Activated T-cell treated with anti-CD3 and anti-CD28 coated beads, Interleukin-2, amount 50 U/mL, for 1 hour (primary cell): ENCODE measurements around the gene PHACTR3.

Experiments used
- DNase-seq: peaks from one replicate; pipeline ENCODE4 v3.0.0-alpha.2; 2020

Gene PHACTR3

DNA sequence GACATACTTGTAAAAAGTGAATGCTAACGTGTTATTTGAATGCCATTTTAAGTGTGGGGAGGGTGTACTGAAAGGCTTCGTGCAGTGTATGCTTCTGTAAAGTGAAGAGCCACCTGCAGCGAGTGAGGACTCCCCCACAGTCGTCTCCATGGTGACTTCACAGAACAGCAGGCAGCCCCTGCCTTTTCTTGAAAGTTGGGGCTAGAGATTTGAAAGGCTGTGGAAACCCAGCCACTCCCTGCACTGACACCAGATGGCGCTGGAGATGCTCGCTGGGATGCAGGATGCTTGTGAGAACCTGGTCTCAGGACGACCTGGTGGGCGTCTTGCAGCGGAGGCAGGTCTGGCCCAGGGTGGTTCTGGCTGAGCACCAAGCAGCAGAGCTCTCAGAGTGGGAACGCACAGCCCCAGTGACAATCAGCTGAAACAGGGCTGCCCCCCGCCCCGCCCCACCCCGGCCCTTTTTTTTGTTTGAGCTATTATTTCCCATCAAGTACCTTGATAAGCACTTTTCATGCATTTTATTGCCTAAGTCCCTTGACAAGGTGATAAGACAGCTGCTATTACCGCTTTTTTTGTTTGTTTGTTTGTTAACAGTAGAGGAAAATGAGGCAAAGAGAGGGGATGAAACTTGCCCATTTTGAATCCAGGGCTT is 178.8 kb downstream of the PHACTR3 start:
- DNase-seq: no peak

DNA sequence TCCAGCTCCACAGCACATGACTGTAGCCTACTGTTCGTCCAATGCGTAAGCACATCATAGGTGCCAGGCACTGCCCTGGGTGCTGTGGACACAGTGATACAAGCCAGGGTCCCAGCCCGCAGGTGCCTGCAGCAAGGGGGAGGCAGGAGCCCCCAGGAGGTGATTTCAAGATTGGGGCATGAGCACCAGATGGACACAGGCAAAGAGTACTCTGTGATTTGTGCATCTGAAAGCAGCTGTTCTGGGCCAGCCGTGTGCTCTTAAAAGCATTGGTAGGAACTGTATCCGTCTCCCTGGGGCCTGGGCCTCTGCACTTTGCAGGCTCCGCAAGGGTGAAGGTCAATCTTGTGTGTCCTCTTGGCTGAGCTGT is 179.3 kb downstream of the PHACTR3 start:
- DNase-seq: no peak

DNA sequence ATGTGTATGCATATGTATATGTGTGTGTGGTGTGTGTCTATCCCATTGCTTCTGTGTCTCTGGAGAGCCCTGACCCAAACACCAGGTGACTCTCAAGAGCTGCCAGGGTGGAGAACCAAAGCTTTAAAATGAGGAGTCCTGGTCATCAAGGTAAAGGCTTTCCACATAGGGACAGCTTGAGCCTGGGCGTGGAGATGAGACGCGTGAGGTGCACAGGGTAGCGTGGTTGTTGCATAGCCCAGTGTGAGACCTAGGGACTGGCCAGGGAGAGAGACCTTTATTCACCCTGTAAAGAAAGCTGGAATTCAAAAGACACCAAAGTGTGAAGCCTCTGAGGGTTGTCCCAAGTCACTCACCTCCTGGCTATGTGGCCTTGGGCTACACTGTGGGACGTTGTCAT is 180.0 kb downstream of the PHACTR3 start:
- no peak for DNase-seq

DNA sequence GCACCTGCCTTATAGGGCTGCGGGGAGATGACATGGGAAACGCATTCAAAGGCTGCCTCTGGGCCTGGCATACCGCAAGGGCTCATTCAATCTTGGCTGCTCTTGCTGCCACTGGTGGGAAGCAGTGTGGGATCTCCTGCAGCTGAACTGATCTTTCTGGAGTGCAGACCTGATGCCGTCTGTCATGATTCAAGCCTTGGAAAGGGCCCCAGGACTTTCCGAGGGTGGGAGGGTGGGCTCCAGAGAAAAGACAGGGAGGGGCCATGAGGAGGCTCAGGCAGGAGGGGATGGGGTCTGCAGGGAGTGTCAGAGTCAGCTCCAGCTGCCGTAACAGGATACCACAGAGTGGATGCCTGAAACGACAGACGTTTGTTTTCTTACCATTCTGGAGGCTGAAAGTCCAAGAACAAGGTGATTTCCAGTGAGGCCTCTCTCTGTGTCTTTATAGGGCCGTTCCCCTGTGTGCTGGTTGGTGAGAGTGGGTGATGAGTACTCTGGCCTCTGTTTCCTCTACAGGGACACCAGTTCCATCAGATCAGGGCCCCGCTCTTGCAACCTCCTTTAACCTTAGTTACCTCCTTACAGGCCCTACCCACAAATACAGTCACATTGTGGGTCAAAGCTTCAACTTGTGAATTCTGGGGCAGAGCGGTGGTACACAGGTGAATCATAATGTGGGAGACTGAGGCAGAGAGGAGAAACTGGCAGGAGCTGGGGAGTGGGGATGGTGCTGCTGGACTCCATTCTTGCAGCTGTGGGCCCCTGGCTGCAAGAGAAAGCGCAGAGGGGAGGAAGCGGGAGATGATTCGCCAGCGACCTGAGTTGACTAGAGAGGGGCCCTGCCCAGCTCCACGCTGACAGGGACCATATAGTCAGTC is 180.7 kb downstream of the PHACTR3 start:
- DNase-seq: no peak

DNA sequence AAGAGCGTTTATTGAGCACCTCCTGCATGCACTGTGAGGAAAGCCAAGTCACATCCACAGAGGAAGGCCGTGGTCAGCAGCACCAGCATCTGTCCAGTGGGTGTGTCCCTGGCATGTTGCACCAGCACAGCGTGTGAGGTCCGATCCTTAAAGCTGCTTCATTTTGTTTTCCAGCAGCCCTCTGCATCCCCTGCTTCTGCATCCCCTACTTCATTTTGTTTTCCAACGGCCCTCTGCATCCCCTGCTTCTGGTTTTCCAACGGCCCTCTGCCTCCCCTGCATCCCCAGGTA is 181.3 kb downstream of the PHACTR3 start:
- no peak for DNase-seq

DNA sequence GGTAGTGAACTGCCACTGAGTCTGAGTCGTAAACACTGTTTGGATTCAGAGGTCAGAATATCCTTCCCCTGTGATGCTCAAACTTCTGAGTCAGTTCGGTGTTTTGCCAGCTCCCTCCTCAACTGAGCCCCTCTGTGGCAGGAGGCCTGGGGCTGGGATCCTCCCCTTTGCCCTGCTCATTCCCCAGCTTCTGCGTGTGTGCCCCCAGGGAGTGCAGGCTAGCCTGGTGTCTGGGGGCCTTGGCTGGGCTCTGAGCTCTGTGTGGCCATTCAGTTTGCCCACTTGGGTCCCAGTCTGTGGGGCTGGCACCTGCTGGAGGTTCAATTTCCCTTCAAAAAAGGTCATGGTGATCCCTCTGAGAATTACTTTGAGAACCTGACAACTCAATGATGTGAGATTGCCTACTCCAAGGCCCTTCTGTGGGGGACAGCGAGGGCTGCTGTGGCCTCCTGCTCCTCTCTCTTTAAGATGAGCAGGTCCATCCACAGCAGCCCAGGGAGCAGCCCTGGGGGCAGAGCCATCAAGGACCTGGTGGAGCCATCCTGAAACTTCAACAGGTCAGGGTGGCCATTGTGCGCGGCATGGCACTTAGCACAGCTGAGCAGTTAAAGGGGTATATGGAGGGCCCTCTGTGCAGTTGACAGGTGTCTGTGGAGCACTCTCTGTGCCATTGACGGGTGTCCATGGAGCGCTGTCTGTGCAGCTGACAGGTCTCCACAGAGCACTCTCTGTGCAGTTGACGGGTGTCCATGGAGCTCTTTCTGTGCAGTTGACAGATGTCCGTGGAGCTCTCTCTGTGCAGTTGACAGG is 181.9 kb downstream of the PHACTR3 start:
- DNase-seq: no peak

DNA sequence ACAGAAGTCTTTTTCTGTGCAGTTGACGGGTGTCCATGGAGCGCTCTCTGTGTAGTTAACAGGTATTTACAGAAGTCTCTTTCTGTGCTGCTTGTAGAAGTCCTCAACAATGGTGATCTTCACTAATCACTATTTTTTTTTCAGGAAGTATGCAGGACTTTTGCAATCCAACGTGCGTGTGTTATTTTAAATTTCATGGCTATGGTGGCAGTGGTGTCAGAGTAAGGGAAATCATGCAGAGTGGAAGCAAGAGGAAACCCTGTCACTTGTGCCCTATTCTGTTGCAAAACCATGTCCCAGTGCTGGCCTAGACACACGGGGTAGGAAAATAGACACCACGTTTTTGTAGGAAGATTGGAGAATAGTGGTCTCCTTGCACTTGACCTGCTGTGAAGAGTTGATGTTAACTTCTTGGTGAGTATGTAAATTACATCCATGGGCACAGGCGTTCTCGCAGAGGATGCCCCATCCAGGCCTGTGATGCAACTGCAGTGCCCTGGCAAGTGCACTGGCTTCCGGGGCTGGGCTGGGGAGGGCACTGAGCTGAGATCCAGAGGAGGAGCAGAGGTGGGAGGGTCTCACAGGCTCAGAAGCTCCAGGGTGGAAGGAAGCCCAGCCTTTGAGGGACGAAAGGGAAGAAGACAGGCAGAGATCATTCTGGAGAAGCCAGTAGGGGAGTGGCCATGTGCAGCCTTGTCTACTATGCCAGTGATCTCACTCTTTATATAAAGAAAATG is 182.6 kb downstream of the PHACTR3 start:
- DNase-seq: no peak

DNA sequence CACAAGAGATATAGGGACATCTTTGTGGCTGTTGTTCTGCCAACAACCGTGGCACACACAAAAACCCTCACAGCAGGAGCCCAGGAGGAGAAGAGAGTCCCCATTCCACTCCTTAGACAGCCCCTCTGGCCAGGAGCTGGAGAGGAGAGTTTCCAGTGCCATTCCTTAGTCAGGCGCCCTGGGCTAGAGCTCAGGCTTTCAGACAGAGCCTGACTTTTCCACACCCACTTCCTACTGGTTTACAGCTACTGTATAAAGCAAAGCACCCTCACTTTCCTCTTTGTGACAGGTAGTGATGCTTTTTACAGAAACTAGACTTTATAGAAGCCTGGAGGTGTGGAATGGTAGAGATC is 183.2 kb downstream of the PHACTR3 start:
- no peak for DNase-seq

DNA sequence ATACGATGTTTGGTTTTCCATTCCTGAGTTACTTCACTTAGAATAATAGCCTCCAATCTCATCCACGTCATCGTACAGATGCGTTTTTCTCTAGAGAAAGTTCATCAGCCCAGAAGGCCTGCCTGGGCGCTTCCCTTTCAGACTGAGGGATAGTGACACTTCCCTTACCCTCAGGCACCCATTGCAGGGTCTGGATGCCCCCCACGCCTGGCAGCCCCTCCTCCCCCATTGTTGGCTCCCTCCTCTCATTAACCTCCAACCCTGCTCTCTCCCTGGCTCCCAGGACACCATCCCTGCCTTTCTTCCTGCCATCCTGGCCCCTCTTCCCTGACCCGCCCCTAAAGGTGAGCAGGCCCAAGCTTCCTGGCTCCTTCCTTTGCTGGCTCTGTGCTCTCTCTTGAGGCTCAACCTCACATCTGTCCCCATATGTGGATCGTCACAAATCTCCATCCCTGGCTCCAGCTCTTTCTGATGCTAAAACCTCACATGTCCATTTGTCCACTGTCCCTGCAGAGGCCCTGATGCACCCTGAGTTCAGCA is 183.9 kb downstream of the PHACTR3 start:
- DNase-seq: no peak

DNA sequence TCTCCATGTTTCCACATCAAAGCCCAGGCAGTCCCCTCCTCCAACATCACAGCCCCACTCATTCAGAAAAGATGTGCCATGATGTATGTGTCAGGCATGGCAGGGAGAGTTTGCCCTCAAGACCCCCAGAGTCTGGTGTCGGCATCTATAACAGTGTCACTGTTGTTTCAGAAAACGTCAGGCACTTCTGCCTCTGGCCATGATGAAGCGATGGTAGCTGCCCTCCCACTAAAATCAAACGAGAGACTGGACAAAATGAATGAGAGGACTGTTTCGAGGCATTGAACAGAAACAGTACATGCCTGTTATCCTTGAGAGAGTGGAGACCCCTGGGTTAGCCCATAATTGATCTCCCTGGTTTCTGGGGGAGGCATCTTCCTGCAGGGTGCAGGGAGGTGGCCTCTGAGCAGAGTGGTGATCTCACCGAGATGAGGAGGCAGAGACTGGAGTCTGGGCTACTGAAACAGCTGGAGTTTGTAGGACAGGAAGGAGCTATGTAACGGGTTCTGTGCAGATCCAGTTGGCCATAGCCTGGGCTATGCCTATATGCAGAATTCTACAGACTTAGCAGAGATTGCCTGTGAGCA is 184.6 kb downstream of the PHACTR3 start:
- no peak for DNase-seq

DNA sequence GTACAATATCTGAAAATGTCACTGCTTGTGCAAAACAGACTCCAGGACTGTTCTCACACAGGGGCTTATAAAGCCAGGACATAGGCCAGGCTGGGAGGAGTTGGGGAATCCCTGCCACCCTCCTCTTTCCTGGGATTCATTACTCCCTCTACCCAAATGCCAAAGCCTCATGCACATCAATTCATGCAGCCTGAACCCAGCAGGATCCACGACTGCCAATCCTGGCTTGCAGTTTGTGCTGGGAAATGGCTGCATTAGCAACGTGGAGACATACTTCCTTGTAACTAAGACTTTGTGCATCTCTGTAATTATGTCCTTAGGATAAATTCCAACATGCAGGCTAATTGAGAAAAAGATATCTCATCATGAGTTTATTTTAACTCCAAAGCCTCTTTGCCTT is 185.3 kb downstream of the PHACTR3 start:
- no peak for DNase-seq

DNA sequence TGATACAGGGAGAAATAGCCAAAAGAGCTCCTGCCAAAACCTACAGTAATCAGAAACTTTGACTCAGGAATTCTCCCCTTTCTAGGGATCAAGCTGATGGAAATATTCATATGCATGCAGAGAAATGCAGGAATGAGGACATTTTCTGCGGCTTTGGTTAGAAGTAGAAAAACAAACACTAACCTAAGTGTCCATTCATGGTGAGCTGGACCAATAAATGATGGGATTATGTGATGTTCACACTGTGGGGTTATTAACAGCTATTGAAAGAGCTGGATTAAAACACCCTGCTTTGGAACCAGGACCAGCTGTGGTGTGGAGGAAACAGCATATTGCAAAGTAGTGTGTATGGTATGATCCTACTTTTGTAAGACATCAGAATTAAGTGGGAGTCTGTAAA is 186.0 kb downstream of the PHACTR3 start:
- no peak for DNase-seq

DNA sequence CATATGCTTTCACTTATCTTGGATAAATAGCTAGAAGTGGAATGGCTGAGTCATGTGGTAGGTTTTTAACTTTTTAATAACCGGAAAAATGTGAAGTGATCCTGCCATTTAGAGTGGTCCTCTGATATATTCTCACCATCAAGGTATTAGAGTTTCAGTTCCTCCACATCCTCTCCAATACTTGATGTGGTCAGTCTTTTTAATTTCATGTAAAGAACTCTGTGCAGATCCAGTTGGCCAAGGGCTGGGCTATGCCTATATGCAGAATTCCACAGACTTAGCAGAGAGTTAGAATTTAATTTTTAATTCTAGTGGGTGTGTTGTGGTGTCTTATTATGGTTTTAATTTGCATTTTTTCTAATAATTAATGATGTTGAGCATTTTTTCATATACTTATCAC is 188.0 kb downstream of the PHACTR3 start:
- no peak for DNase-seq

DNA sequence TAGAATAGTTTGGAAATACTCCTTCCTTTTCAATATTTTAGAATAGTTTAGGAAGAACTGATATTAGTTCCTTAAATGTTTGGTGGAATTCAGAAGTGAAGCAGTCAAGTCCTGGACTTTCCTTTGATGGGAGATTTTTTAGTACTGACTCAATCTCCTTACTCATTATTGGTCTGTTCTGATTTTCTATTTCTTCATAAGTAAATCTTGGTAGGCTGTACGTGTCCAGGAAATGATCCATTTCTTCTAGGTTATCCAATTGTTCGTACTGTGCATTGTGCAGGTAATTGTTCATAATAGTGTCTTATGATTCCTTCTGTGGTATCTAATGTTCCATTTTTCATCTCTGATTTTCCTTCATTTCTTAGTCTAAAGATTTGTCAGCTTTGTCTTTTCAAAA is 190.2 kb downstream of the PHACTR3 start:
- no peak for DNase-seq

DNA sequence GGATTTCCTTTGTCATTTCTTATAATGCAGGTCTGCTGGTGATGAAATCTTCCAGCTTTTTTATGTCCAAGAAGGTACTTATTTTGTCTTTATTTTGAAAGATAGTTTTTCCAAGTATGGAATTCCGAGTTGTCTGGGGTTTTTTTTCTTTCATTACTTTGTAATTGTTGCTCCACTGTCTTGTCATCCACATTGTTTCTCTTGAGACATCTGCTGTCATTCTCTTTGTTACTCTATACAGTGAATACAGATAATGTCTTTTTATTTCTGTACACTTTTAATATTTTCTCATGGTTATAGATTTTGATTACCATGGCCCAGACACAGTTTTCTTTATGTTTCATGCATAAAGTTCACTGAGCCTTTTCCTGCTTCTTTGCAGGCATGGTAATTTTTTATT is 196.0 kb downstream of the PHACTR3 start:
- no peak for DNase-seq

DNA sequence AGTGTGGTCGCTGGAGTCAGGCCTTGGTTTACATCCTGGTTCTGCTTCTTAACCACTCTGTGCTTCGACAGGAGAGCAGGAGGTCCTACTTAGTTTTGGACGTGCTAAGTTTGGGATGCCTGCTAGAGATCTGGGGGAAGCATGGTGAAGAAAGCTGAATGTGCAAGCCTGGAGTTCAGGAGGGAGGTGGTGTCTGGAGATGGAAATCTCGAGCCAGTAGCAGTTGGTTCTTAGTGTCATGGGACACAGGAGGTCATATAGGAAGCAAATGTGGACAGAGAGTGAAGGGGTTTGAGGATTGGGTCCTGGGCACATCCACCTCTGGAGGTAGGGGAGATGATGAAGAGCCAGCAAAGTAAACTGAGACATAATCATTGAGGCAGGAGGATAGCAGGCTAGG is 197.7 kb downstream of the PHACTR3 start:
- DNase-seq: no peak

DNA sequence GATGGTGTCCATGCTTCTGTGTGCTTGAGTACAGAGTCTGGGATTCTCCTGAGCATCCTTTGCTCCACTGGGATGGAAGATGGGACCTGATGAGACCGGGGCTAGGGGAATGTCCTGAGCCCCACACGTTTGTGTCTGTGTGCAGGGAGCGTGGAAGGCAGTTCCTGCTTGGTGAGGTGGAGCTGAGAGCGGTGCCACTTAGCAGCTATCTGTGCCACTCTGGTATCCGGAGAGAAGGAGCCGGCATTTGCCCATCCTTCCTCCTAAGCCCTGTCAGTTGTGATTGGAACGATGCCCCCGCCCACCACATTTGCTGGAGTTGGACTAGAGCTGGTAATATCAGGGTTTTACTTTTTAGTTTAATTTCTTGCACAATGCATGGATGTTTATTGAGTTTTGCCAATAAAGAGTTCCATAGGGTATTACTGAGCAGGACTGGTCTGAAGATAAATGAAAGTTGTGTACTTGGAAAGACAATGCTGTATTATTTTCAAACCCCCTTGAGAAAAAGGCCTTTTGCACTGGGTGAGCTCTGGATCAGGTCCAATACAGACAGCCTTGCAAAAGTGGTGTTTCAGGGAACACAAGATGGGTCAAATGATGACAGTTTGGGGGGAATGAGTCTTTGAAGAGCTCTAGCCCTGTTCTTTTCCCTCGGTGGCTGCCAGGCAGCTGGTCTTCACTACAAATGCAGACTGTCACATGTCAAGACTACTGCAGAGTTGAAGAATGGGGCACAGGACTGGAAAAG is 198.3 kb downstream of the PHACTR3 start:
- DNase-seq: no peak

DNA sequence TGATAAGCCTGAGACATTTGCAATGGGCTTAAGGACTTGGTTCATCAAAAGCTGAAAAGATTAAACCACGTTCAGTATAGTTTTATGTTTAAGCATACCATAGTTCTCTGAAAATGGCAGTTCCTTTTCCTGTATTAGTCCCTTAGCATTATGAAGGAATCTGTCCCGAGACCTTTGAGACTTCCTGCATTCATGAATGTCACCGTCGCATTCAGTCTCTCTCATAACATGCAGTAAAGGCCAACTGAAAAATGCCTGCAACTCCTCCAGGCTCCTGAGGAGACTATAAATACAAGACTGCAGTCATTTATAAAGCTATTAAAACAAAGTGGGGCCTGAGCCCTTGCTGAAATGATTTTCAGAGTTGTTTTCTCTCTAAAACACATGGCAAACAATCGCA is 200.0 kb downstream of the PHACTR3 start:
- DNase-seq: no peak

DNA sequence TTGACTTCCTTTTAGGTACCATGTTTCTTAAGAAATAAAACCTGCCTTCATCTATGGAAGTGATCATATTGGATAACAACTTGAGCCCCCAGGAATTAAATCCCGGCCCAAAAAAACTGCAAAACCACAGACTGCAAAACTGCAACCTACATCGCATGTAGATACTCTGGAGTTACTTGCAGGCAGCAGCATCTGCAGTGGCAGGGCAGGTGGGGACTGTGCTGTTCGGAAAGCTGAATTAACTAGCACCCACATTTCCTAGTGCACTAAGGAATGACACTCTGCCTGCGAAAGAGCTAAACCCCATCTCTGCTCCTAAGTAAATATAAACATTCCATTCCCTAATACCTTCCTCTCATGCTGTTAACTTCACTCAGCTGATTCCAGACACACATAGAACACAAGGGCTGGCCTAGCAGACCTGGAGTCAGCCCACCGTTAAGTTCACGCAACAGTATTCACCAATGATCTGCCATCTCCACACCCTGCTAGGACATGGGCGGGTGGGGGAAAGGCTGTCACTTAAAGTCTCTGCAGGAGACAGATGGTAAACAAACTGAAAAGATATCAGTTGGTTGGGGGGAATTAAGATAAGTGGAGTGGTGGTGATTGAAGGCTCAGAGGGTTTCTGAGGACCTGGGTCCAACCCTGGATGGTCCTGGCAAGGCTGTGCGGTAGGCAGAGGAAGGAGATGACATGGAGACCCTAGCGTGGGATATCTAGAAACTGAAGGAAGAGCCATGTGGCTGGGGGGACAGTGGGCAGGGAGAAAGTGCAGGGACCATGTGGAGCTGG is 200.7 kb downstream of the PHACTR3 start:
- no peak for DNase-seq

DNA sequence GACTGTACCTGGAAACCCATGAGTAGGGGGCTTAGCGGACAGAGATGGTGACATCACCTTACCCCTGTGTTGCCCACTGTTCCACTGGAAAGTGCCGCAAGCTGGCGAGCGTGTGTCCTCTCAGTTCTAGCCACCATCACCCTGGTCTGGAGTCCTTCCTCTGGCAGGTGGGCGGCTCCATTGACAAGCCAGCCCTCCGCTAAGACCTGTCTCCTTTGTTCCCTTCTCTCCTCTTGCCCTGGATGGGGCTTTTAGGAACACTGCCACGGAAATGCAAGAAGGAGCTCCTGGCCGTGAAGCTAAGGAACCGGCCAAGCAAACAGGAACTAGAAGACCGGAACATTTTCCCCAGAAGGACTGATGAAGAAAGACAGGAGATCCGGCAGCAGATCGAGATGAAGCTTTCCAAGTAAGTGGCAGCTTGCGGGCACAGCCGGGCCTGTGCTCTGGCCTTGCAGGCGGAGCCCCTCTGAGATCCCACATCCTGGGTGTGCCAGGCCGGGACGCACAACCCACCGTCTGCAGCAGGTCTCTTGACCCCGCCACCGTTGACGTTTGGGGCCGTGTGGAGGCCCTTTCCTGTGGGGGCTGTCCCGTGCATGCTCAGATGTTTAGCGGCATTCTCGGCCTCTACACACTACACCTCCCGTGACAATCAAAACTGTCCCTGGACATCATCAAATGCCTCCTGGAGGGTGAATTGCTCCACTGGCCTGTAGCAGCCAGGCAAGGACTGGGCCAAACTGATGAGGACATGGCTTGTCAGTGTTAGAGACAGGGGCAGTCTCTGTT is 201.6 kb downstream of the PHACTR3 start:
- DNase-seq: no peak
